HepG2 (cell line): ENCODE results near the gene NDUFAF8. TPM values are rescaled to one million over a fixed set of nuclear protein-coding genes. Genes with fewer than 3 reads are reported as not detected.

Source experiments
- ARNTL ChIP-seq: sonication (generic); formaldehyde crosslinking; IDR thresholded peaks from 2 replicates; pipeline ENCODE4 v1.4.0; 2020; ENCODE audit warnings: mild to moderate bottlenecking, missing genetic modification reagents
- CTCF ChIP-seq: sonication (generic); formaldehyde crosslinking; IDR thresholded peaks from 2 replicates; pipeline ENCODE4 v1.5.0; 2020; ENCODE audit warnings: mild to moderate bottlenecking, missing genetic modification reagents, moderate library complexity
- FOXO1 ChIP-seq: sonication (generic); formaldehyde crosslinking; IDR thresholded peaks from 2 replicates; pipeline ENCODE4 v1.4.0; 2020; ENCODE audit warnings: missing genetic modification reagents
- GTF2F1 ChIP-seq: fragments of 150-350 bp; IDR thresholded peaks from 2 replicates; pipeline ENCODE4 v1.6.1; 2014; ENCODE audit warnings: low read length
- HNF1B ChIP-seq: sonication (generic); formaldehyde crosslinking; IDR thresholded peaks from 2 replicates; pipeline ENCODE4 v1.5.1; 2020; ENCODE audit warnings: mild to moderate bottlenecking, moderate library complexity, missing genetic modification reagents
- NCOA5 ChIP-seq: sonication (generic); formaldehyde crosslinking; IDR thresholded peaks from 2 replicates; pipeline ENCODE4 v1.4.0; 2020; ENCODE audit warnings: missing genetic modification reagents
- NR3C1 ChIP-seq: sonication (generic); formaldehyde crosslinking; IDR thresholded peaks from 2 replicates; pipeline ENCODE4 v1.4.0; 2020; ENCODE audit warnings: missing genetic modification reagents
- RARA ChIP-seq: IDR thresholded peaks from 2 replicates; pipeline ENCODE4 v1.6.1; 2016; ENCODE audit warnings: missing genetic modification reagents, missing compliant biosample characterization
- SP2 ChIP-seq: sonication (generic); formaldehyde crosslinking; IDR thresholded peaks from 2 replicates; pipeline ENCODE4 v1.5.1; 2020; ENCODE audit warnings: mild to moderate bottlenecking, missing genetic modification reagents
- ZBTB4 ChIP-seq: sonication (generic); formaldehyde crosslinking; IDR thresholded peaks from 2 replicates; pipeline ENCODE4 v1.4.0; 2020; ENCODE audit warnings: missing genetic modification reagents, mild to moderate bottlenecking, borderline replicate concordance
- ZBTB46 ChIP-seq: sonication (generic); formaldehyde crosslinking; IDR thresholded peaks from 2 replicates; pipeline ENCODE4 v1.4.0; 2020; ENCODE audit warnings: mild to moderate bottlenecking, missing genetic modification reagents, borderline replicate concordance
- ZBTB7B ChIP-seq: sonication (generic); formaldehyde crosslinking; IDR thresholded peaks from 2 replicates; pipeline ENCODE4 v1.4.0; 2020; ENCODE audit warnings: missing genetic modification reagents
- ZNF253 ChIP-seq: sonication (generic); formaldehyde crosslinking; IDR thresholded peaks from 2 replicates; pipeline ENCODE4 v1.8.0; 2022; ENCODE audit warnings: mild to moderate bottlenecking, missing genetic modification reagents, borderline replicate concordance
- ZNF282 ChIP-seq: fragments of 450-650 bp; IDR thresholded peaks from 2 replicates; pipeline ENCODE4 v1.6.1; 2018; ENCODE audit not compliant: partially characterized antibody
- ZNF329 ChIP-seq: sonication (generic); formaldehyde crosslinking; IDR thresholded peaks from 2 replicates; pipeline ENCODE4 v1.9.0; 2021; ENCODE audit warnings: low read depth, mild to moderate bottlenecking, missing genetic modification reagents
- ZNF354B ChIP-seq: sonication (generic); formaldehyde crosslinking; IDR thresholded peaks from 2 replicates; pipeline ENCODE4 v1.8.0; 2022; ENCODE audit warnings: mild to moderate bottlenecking, missing genetic modification reagents
- ZNF430 ChIP-seq: sonication (generic); formaldehyde crosslinking; IDR thresholded peaks from 2 replicates; pipeline ENCODE4 v1.9.0; 2021; ENCODE audit warnings: mild to moderate bottlenecking, missing genetic modification reagents
- ZNF574 ChIP-seq: sonication (generic); formaldehyde crosslinking; IDR thresholded peaks from 2 replicates; pipeline ENCODE4 v1.4.0; 2020; ENCODE audit warnings: missing genetic modification reagents
- ZNF678 ChIP-seq: sonication (generic); formaldehyde crosslinking; IDR thresholded peaks from 2 replicates; pipeline ENCODE4 v1.4.0; 2020; ENCODE audit warnings: mild to moderate bottlenecking, missing genetic modification reagents
- ZNF749 ChIP-seq: sonication (generic); formaldehyde crosslinking; IDR thresholded peaks from 2 replicates; pipeline ENCODE4 v1.8.0; 2022; ENCODE audit warnings: mild to moderate bottlenecking, missing genetic modification reagents, moderate library complexity, borderline replicate concordance
- ZSCAN9 ChIP-seq: IDR thresholded peaks from 2 replicates; pipeline ENCODE4 v1.6.1; 2016; ENCODE audit warnings: borderline replicate concordance
- polyA plus RNA-seq, 8 experiments: library from polyadenylated mRNA; depleted of rRNA in 3 of 8; stranded (reverse) in 7 of 8; unstranded in 1 of 8; fragments of >200 nt; fragmentation: Illumina TruSeq in 4 of 8; extraction: Trizol in 4 of 8; gene quantifications; 2 replicates each; pipeline versions ENCODE4 v1.2.1 to v1.2.3, GENCODE V29; 2011 to 2016; ENCODE audit warnings: low read depth in 4 of 8, missing spikeins in 1 of 8, mixed read lengths in 1 of 8; ENCODE audit not compliant: insufficient read depth in 1 of 8
- total RNA-seq, 5 experiments: library from RNA; depleted of rRNA; stranded (reverse); fragments of >200 nt; fragmentation: Illumina TruSeq; extraction: Trizol; gene quantifications; 2 replicates each; pipeline ENCODE4 v1.2.3, GENCODE V29; 2016; ENCODE audit warnings: low read depth in 1 of 5

NDUFAF8 gene
- total and polyA plus RNA-seq, 2 of the 13 experiments (the other 11 are each of a cell fraction or from before 2014, with no cell fraction given) = 75.6 to 233 TPM

GRCh38 chr17:81222620-81222905 is 16.6 kb upstream of the NDUFAF8 start (continued):
- no peak for TF ChIP-seq ZNF354B (CRISPR knock-in tag)
- TF ChIP-seq ZNF253 = peak; percentile 81; the same call in 1 of the 2 replicates
- no peak for TF ChIP-seq HNF1B (CRISPR knock-in tag)
- TF ChIP-seq ARNTL (CRISPR knock-in tag) = 0 out of 2 replicates have a peak, but pooled peaks have one; percentile 11
- TF ChIP-seq GTF2F1 = no peak
- no peak for TF ChIP-seq ZNF329
- TF ChIP-seq CTCF (CRISPR knock-in tag) = no peak
- TF ChIP-seq ZNF430 (CRISPR knock-in tag) = no peak
- no peak for TF ChIP-seq ZBTB7B (CRISPR knock-in tag)
- TF ChIP-seq ZNF749 (CRISPR knock-in tag) = no peak; the same call in 1 of the 2 replicates
- no peak; the same call in 1 of the 2 replicates for TF ChIP-seq ZNF574 (CRISPR knock-in tag)
- no peak for TF ChIP-seq ZSCAN9 (CRISPR knock-in tag)
- TF ChIP-seq RARA = no peak
- TF ChIP-seq SP2 (CRISPR knock-in tag) = no peak
- TF ChIP-seq ZNF282 = no peak
- no peak for TF ChIP-seq NR3C1 (CRISPR knock-in tag)
- no peak for TF ChIP-seq NCOA5 (CRISPR knock-in tag)
- no peak for TF ChIP-seq ZNF678 (CRISPR knock-in tag)
- no peak for TF ChIP-seq ZBTB46 (CRISPR knock-in tag)
- TF ChIP-seq FOXO1 (CRISPR knock-in tag) = no peak
- no peak for TF ChIP-seq ZBTB4 (CRISPR knock-in tag)
